ENCODE results near the gene IL10RA.
"Not testable (repeated sequence)": the region's sequence is repeated elsewhere in the genome, so short reads cannot be mapped to it uniquely, and the experiment has no call there.

Gene IL10RA

GRCh38 chr11:117962826-117963225, 23.4 kb upstream of the IL10RA start:
- FAIRE-seq = no peak

DNA sequence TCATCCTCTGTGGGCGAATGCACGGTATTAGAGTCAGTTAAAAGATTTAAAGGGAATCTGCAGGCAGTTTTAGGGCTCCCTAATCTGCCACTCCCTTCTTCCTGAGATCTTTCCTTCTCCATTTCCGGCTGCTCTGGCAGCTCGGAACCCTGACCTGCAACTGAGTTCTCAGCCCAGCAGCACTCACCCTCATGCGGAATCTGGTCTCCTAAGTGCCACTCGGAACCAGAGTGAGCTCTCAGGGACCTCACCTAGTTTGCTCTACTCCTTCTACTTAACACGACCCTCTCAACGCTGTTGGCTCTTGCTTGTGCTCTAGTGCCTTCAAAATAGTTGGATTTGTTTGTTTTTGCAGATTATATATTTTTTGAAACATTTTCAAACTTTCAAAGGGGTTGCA, 19.3 kb upstream of the IL10RA start:
- no peak for FAIRE-seq

DNA sequence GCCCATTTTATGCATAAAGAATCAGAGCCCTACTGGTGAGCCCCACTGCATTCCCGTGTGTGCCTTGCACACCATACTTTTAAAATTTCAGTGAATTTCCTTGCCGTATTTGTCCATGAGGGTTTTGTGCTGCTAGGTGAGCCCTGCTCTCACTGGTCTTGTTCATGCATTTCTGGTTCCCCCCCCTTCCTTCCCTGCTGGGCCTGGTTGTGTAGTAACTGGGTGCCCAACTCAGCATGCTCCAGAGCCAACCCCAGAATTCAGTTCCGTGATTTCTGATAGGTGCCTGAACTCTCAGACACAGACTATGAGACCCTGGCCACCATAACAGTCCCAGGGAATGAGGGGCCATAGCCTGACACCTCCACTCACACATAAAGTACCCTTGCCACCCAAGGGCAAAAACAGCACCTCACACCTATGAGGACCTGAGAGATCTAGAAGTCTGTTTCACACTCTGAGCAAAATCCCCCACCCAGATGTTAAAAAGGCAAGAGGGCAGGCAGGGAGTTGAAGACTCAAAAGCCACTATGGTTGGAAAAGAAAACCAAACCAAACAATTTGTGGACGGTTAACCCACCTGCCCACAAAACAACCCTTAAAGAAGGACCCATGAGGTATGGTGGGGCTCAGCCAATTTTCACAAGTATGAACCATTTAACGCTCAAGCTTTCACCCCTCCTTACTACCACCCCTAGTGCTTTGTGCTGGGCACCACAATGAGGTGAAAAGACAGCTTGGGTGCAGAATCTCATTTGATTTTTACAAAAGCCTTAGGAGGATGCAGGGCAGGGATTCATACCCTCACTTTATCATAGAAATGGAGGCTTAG, 16.8 kb upstream of the IL10RA start:
- FAIRE-seq = no peak

- no peak for FAIRE-seq
These were observed 15.7 kb upstream of the IL10RA start for GRCh38 chr11:117970400-117971024.

- no peak for FAIRE-seq
These were observed 14.2 kb upstream of the IL10RA start for GRCh38 chr11:117972044-117972443.

- FAIRE-seq = no peak
These were observed 13.3 kb upstream of the IL10RA start for GRCh38 chr11:117972629-117973502.

DNA sequence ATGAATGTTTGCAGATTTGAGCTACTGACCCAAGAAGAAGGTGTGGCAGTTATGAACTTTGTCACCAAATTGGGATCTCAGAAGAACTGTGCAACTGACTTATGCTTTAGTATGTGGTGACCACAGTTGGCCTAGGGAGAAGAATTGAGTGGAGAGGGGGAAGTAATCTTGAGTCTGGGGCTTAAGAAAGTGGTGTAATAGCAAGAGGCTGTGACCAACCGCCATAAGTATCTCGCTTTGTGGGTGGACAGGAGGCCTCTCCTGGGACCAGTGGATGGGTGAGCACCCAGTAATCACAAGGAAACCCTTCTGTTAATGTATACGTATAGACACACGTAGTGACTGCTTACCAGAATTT, 12.7 kb upstream of the IL10RA start:
- no peak for FAIRE-seq

- FAIRE-seq = no peak
These were observed 9.7 kb upstream of the IL10RA start for GRCh38 chr11:117976445-117976844.

DNA sequence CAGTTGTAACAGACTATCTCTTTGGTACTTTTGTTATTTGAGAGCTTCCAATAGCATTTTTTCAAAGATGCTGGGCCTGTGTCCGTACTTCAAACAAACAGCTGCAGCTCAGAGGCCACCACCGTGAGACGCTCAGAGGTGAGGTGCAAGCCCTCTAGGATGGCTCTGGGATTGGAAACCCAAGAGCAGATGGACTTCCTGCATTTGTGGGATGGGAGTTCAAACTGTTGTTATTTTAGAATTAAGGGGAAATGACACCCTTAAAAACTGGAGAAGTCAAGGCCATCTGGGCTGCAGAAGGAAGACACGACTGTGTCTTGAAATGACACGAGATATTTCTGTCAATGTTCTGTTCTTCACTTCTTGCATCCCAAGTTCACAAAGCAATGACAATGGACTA, 9.2 kb upstream of the IL10RA start:
- FAIRE-seq = no peak

DNA sequence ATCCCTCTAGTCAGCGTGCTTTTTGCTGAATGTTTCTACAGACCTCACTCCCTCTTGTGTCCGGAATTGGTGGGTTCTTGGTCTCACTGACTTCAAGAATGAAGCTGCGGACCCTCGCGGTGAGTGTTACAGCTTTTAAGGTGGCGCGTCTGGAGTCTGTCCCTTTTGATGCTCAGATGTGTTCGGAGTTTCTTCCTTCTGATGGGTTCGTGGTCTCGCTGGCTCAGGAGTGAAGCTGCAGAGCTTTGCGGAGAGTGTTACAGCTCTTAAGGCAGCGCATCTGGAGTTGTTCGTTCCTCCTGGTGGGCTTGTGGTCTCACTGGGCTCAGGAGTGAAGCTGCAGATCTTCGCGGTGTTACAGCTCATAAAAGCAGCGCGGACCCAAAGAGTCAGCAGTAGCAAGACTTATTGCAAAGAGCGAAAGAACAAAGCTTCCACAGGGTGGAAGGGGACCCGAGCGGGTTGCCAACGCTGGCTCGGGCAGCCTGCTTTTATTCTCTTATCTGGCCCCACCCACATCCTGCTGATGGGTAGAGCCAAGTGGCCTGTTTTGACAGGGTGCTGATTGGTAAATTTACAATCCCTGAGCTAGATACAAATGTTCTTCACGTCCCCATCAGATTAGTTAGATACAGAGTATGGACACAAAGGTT, 8.5 kb upstream of the IL10RA start:
- not testable (repeated sequence) for FAIRE-seq

- not testable (repeated sequence) for FAIRE-seq
These were observed 7.8 kb upstream of the IL10RA start for GRCh38 chr11:117978291-117978910.

GRCh38 chr11:117978991-117979390, 7.2 kb upstream of the IL10RA start:
- FAIRE-seq = no peak

GRCh38 chr11:117979481-117980211, 6.5 kb upstream of the IL10RA start:
- no peak for FAIRE-seq

DNA sequence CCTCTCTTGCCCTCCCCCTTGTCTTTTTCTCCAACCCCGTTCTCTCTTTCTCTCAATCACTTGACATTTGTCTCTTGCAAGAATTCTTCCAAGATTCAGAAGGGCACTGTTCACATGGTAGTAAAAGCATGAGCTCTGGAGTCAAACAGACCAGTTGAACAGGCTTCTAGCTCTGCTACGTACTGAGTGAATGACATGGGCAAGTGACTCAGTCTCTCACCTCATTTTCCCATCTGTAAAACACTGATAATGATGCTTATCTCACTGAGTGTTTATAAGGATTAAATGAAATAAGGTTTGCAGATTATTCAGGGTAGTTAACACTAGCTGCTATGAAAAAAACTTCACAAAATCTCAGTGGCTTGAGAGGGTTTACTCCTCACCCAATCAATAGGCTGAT, 5.9 kb upstream of the IL10RA start:
- FAIRE-seq = no peak

- no peak for FAIRE-seq
These were observed 5.5 kb upstream of the IL10RA start for GRCh38 chr11:117980720-117981119.

DNA sequence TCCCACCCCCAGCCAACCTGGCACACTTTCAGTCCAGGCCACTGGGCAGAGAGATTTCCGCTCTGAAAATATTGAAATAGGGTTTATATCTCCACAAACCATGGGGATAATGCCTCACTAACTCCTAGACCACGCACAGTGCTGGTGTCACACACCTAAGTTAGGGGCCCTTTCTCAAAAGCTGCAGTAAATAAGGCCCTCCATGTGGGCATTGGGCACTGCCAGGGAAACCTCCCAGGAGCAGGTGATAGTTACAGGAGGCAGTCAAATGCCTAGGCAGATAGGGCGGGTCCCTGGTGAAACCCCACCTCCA, 3.1 kb upstream of the IL10RA start:
- no peak for FAIRE-seq

GRCh38 chr11:117984476-117984875, 1.7 kb upstream of the IL10RA start:
- FAIRE-seq = no peak

- no peak for FAIRE-seq
These were observed 884 bp downstream of the IL10RA start for GRCh38 chr11:117986981-117987574.

GRCh38 chr11:117989351-117990102, 3.3 kb downstream of the IL10RA start:
- FAIRE-seq = no peak

GRCh38 chr11:117992136-117992535, 5.9 kb downstream of the IL10RA start:
- FAIRE-seq = no peak

DNA sequence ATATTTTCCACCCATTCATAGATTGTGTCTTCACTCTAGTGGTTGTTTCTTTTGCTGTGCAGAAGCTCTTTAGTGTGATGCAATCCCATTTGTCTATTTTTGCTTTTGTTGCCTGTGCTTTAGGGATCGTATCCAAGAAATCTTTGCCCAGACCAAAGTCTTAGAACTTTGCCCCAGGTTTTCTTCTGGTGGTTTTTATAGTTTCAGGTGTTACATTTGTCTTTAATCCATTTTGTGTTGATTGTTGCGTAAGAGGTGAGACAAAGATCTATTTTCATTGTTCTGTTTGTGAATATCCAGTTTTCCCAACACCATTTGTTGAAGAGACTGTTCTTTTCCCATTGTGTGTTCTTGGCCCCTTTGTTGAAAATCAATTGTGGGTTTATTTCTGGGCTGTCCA, 6.4 kb downstream of the IL10RA start:
- no peak for FAIRE-seq
